GM18505 (cell line): ENCODE measurements around the gene TMEM38A.
"Not testable (repeated sequence)": the region's sequence is repeated elsewhere in the genome, so short reads cannot be mapped to it uniquely, and the experiment has no call there.

Source experiments
- ATAC-seq: cut with Tn5 transposase; IDR thresholded peaks from one replicate; pipeline ENCODE4 v1.9.1; 2021; ENCODE audit not compliant: unreplicated experiment
- POLR2A ChIP-seq: IDR thresholded peaks from 4 replicates; pipeline ENCODE4 v1.6.1; 2011; ENCODE audit warnings: borderline replicate concordance; ENCODE audit not compliant: insufficient read depth, insufficient read length; ENCODE audit errors: extremely low read depth

TMEM38A gene

DNA sequence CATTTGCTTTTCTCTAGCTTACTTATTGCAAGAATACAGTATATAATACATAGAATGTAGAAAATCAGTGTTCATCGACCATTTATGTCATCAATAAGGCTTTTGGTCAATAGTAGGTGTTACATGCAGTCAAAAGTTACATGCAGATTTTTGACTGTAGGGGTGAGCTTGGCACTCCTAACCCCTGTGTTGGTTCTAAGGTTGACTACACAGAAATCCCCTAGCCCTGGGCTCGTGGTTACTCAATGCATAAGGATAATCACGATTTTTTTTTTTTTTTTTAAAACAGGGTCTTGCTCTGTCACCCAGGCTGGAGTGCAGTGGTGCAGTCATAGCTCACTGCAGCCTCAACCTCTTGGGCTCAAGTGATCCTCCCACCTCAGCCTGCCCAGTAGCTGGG lies 54.7 kb downstream of the TMEM38A start:
- TF ChIP-seq POLR2A, result no peak
- no peak for ATAC-seq

DNA sequence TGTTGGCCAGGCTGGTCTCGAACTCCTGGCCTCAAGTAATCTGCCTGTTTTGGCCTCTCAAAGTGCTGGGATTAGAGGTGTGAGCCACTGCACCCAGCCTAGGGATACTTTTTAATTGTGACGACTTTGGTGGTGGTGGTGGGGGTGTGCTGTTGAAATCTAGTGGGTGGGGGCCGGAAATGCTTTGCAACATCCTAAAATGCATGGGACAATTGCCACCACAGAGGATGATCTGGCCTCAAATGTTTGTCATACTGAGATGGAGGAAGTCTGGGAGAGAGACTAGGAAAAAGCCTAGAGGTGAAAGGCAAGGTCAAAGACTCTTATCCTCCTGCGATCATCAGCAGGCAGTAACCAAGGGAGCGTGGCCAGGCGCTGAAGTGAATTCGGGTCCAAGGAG lies 60.1 kb downstream of the TMEM38A start:
- ATAC-seq, result no peak
- no peak for TF ChIP-seq POLR2A

DNA sequence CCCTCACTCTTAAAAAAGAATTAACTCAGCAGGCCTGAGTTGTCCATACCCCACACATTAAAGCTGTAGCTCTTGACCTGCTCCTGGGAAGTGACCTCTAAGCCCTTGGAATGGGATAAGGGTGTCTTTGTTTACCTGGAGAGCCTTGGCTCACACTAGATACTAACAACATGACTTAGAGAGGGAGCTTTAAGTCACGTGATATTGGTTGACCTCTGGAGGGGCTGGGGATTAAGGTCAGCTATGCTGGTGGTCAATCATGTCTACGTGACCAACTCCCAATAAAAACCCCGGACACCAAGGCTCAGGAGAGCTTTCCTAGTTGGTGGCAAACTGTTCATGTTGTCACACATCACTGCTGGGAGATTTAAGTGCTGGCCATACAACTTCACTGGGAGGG lies 61.7 kb downstream of the TMEM38A start:
- no peak for TF ChIP-seq POLR2A
- no peak for ATAC-seq

DNA sequence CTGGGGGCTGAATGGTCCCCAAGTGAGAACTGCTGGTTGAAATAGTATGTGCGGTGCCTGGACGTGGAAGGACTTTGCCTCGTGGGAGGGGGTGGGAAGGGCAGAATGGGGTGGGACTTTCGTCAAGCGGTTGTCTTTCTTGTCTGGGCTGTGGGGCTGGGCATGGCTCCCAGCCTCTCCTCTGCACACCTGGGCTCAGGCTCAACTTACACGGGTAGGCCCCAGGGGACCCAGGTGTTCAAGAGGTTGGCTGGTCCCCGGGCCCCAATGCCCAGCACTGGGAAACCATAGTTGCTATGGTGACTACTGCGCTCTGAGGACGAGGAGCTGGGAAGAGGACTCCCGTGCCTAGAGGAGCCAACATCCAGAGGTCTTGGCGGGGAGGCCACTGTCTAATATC lies 66.0 kb downstream of the TMEM38A start:
- TF ChIP-seq POLR2A, result no peak
- ATAC-seq, result no peak

DNA sequence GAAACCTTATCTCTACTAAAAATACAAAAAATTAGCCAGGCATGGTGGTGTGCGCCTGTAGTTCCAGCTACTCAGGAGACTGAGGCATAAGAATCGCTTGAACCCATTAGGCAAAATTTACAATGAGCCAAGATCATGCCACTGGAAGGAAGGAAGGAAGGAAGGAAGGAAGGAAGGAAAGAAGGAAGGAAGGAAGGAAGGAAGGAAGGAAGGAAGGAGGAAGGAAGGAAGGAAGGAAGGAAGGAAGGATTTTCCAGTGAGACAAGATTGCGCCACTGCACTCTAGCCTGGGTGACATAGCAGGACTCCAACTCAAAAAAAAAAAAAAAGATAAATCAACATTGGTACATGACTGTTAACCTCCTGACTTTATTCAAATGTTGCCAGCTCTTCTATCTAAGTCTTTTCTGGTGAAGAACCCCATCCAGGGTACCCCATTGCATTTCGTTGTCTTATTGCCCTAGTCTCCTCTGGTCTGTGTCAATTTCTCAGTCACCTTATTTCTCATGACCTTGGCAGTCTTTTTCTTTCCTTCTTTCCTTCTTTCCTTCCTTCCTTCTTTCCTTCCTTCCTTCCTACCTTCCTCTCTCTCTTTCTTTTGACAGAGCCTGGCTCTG lies 74.8 kb downstream of the TMEM38A start:
- ATAC-seq, result not testable (repeated sequence)

DNA sequence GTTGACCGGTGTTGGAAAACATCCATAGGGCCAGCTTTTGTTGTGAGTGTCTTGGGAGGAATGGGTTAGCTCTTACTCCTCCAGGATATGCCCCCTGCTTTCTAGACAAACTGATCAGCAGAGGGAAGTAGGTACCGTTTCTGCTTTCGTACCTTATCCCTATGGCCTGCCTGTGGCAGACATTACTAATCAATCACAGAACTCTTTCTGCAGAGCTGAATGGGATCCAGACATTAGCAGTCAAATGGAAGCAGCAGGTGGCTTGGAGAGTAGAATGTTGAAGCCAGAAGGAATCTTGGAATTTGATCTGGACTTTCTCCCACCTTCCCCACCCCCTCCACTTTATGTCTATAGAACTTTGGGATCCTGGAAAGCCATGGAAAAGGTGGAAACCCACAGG lies 75.8 kb downstream of the TMEM38A start:
- TF ChIP-seq POLR2A, result no peak
- no peak for ATAC-seq

DNA sequence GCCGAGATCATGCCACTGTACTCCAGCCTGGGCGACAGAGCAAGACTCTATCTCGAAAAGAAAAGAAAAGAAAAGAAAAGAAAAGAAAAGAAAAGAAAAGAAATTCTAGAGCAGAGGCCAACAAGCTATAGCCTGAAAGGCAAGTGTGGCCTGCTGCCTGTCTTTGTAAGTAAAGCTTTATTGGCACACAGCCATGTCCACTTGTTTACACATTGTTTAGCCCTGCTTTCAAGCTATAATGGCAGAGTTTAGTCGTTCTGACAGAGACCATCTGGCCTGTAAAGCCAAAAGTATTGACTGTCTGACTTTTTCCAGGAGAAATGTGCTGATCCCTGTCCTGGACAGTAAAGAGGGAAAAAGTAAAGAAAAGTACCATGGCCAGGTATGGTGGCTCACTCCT lies 77.0 kb downstream of the TMEM38A start:
- no peak for TF ChIP-seq POLR2A
- ATAC-seq, result no peak

DNA sequence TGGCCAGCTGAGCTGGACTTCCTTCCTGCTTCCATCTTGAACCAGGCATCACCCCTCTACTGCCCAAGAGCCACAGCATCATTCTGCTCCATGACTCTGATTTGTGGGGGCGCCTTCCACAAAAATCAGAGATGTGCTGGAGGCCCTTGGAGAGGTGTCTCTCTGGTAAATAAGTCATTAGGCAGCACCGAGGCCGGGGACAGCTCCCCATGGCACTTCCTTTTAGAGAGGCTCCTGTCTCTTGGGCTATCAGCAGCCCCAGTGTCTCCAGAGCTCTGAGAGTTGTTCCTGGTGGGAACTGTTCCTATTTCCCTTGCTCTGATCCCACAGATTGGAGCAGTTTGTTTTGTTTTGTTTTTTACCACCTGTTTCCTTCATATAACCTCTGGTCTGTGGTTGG lies 78.6 kb downstream of the TMEM38A start:
- no peak for TF ChIP-seq POLR2A
- ATAC-seq, result no peak
